ENCODE measurements around the gene FAM185A.
"Not testable (repeated sequence)": the region's sequence is repeated elsewhere in the genome, so short reads cannot be mapped to it uniquely, and the experiment has no call there.

FAM185A gene

GRCh38 chr7:102780926-102781325 is 32.1 kb downstream of the FAM185A start:
- not testable (repeated sequence) for DNase-seq

GRCh38 chr7:102788770-102789169 is 40.0 kb downstream of the FAM185A start:
- DNase-seq: not testable (repeated sequence)

GRCh38 chr7:102790364-102791100 is 41.7 kb downstream of the FAM185A start:
- DNase-seq: not testable (repeated sequence)

- not testable (repeated sequence) for DNase-seq
These were observed 42.6 kb downstream of the FAM185A start for GRCh38 chr7:102791367-102791766.

- not testable (repeated sequence) for DNase-seq
These were observed 43.0 kb downstream of the FAM185A start for GRCh38 chr7:102791831-102792230.

GRCh38 chr7:102794567-102794966 is 45.8 kb downstream of the FAM185A start:
- not testable (repeated sequence) for DNase-seq

- not testable (repeated sequence) for DNase-seq
These were observed 47.3 kb downstream of the FAM185A start for GRCh38 chr7:102795987-102796595.

- DNase-seq: no peak
These were observed 57.8 kb downstream of the FAM185A start for GRCh38 chr7:102806613-102807012.

- DNase-seq: no peak
These were observed 62.1 kb downstream of the FAM185A start for GRCh38 chr7:102810916-102811315.

- no peak for DNase-seq
These were observed 63.3 kb downstream of the FAM185A start for GRCh38 chr7:102811942-102812678.

- no peak for DNase-seq
These were observed 64.6 kb downstream of the FAM185A start for GRCh38 chr7:102813191-102814024.

- no peak for DNase-seq
These were observed 65.2 kb downstream of the FAM185A start for GRCh38 chr7:102814025-102814471.

GRCh38 chr7:102817616-102818573 is 69.1 kb downstream of the FAM185A start:
- no peak for DNase-seq

GRCh38 chr7:102819151-102819550 is 70.4 kb downstream of the FAM185A start:
- no peak for DNase-seq

- no peak for DNase-seq
These were observed 73.4 kb downstream of the FAM185A start for GRCh38 chr7:102821994-102822747.

- DNase-seq: no peak
These were observed 74.8 kb downstream of the FAM185A start for GRCh38 chr7:102823390-102824119.

- DNase-seq: no peak
These were observed 79.5 kb downstream of the FAM185A start for GRCh38 chr7:102828286-102828685.

- no peak for DNase-seq
These were observed 80.3 kb downstream of the FAM185A start for GRCh38 chr7:102829075-102829474.

GRCh38 chr7:102830197-102830596 is 81.4 kb downstream of the FAM185A start:
- DNase-seq: no peak

- no peak for DNase-seq
These were observed 83.9 kb downstream of the FAM185A start for GRCh38 chr7:102832674-102833073.

Data from cortex of kidney (tissue), 1 donor.